Epithelial cell of prostate (primary cell): Measurements from ENCODE around the gene RPL18A.

Experiments used
- DNase-seq: peaks from one replicate; pipeline ENCODE4 v3.0.0-alpha.2; 2011; ENCODE audit warnings: low read depth, low spot score
- H3K27ac ChIP-seq: fragments of 450-650 bp; 2 replicates; pipeline ENCODE4 v1.5.1; 2017; ENCODE audit warnings: mild to moderate bottlenecking

RPL18A gene

GRCh38 chr19:17841371-17841809, 18.3 kb upstream of the RPL18A start:
- DNase-seq: no peak
- H3K27ac ChIP-seq: no peak overlapping the region

DNA sequence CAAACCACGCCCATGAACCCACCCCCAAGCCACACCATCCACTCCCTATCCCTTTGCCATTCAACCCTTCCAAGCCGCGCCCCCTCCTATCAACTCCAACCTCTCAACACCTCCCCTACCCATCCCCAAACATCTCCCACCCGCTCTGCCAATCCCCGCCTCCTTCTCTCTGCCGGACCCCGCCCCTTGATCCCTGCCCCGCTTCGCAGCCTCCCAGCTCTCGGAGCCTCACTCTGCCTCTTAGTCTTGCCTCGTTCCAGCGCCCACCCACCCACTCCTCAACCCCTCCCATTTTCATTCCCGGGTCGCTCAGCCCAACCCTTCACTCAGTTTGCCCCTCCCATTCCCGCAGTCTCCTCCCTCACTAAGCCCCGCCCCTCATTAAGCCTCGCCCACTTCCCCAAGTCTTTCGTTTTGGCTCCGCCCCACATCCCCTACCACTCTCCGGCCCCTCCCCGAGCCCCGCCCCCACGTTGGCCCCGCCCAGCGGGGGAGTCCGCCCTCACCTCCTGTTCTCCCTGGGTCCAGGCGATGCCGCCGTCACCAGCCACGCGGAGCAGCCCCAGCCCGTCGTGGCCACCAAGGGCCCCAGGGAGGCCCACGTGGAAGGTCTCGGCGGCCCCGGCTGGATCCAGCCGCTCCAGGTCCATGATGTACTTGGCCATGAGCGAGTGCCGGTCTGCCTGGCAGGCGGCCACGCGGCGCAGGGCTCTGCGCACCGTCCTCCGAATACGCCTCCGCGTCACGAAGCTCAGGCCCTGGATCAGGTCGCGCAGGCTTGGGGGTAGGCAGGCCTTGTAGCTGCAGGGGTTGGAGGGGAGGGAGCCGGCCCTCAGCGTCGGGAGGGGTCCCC, 17.7 kb upstream of the RPL18A start:
- DNase-seq: peak; percentile 34
- no peak overlapping the region for H3K27ac ChIP-seq

DNA sequence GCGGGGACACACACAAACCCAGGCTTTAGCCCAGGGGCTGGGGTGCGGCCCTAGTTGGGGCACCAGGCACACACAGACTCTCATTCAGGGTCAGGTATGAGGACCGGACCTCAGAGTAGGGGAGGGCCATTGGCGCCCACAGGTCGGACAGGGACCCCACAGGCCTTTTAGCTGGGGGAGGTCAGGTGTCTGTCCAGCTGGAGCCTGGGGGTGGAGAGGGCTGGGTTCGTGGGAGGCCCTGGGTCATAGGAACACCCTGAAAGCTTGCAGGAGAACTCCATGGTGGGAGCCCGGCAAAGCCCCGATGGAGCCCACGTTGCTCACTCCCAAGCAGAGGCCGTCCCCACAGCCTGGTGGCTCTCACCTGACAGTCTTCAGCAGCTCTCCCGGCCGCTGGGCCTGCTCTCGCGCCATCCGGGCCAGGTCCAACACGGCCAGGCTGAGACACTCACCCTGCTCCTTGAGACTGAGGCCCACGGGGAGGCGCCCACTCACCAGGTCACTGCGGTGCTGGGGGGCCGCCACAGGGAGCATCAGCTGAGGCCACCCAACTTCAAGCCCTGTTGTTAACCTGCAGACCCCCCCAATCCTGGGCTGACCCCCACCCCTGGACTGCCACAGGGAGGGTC, 16.9 kb upstream of the RPL18A start:
- no peak overlapping the region for H3K27ac ChIP-seq
- DNase-seq: no peak

DNA sequence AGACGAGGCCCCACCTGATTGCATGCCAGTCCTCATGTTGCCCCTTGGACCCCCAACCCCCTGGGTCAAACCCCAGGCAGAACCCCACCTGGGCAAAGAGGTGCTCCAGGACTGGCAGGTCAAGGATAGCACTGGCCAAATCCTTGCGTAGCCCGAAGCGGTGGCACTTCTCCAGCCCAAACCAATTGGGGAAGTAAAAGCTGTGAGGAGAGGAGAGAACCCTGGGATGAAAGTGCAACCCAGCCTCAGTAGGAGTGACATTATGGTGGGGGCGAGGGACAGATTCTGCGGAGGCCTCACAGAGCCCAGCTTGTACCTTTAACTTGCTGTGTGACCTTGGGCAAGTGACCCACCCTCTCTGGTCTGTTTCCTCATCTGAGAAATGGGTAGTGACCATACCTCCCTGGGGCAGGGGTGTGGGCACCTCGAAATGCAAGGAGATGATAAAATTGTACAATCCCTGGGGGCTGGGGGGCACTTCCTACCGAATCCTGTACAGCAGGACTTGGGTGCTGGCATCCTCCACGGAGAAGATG, 16.4 kb upstream of the RPL18A start:
- no peak for DNase-seq
- no peak overlapping the region for H3K27ac ChIP-seq

DNA sequence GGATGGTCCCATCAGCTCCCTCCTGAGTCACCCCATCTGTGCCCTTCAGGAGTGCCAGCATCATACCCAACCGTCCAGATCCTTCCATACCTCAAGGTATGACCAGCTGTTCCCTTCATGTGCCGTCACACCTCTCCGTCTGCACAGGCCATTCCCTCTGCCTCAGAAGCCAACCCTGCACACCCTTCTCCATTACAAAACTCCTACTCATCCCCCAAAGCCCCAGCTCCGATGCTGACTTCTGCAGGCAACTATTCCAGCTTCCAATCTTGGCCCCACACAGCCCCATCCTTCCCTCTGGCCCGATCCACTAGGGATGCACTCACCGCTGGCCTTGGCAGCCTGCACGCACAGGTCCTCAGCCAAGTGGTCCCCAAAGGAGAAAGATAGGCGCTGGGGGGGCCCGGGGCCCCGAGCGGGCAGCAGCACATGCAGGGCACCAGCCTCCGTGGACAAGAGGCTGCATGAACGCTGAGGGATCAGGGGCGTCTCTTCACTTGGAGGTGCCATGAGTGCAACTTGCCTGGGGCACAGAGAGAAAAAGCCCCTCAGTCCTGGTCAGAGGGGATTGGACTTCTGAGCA, 15.7 kb upstream of the RPL18A start:
- DNase-seq: no peak
- no peak overlapping the region for H3K27ac ChIP-seq

DNA sequence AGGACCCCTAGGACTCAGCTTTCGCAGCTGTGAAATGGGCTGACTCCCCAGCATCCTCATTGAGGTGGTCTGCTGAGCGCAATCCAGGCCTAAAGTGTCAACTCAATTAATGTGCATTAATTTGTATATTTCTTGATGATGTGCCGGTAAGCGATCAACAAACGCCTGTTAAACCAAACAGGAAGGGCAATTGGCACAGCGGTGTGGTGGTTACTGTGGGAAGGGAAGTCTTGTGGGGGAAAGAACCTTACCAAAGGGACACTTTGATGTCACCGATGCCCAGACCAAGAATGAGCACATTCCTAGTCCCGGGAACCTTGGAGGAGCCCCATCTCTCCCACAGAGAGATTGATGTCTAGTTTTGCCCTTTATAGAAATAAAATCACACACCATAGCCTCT, 13.6 kb upstream of the RPL18A start:
- no peak for DNase-seq
- H3K27ac ChIP-seq: no peak overlapping the region

DNA sequence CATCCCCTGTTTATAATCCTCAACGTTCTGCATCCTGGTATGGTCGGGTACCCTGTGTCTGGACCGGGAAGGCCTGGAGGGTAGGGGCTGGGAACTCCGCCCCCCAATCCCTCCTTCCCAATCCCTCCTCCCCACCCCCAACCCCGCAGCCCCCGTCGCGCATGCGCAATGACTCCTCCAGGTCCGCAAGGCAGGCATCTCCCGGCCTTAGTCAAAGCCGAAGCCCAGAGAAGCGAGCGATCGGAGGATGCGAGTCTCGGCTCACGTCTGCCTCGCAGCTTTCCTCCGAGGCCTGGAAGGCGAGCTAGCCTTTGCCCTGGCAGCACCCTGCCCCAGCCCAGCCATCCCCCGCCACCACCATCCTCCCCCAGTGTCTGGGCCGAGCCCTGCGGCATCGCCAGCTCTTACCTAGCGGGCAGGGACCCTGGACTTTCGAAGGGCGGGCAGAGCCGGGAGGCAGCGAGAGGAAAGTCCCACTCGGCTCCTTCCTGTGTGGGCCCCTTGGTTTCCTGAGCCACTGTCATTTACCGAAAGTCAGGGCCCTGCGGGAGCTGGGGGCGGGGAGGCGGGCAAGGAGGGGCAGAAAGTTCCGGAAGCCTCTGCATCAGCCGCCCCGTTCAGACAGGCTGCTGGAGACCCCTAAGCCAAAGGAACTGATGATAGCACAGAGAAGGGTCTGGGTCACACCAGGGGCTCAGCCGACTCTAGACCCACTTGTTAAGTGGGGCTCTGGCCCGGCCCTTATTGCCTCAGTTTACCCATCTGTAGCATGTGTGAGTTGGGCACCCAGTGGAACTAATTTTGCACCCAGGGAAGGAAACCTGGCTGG, 12.0 kb upstream of the RPL18A start, which contains the start of gene JAK3:
Gene JAK3 (minus strand): TSS at position 445 of the 829 bp plus-strand sequence. CDS start 3,565 bp downstream, outside the sequence.
- H3K27ac ChIP-seq: peak within 1 kb of the TSS; percentile 70
- DNase-seq: no peak

GRCh38 chr19:17848595-17849292, 11.0 kb upstream of the RPL18A start:
- H3K27ac ChIP-seq: peak overlapping the region; percentile 70

DNA sequence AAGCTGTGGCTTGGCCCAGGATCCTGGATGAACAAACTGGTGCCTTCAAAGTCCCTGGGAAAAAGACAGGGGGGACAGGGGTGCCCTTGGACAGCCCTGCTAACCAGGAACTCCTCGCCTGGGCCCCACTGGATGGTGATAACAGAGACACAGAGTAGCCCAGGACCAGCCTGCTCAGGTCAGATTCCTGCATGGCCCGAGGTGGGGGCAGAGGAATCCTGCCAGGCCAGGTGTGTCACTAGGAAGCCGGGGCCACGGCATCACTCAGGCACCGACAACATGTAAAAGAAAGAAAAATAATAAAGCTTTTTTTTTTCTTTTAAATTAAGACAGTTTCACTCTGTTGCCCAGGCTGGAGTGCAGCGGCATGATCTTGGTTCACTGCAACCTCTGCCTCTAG, 5.6 kb upstream of the RPL18A start:
- no peak overlapping the region for H3K27ac ChIP-seq
- DNase-seq: no peak

More at GRCh38 chr19:17848595-17849292, 11.0 kb upstream of the RPL18A start:
- DNase-seq: no peak

- H3K27ac ChIP-seq: no peak overlapping the region
- no peak for DNase-seq
These were observed 4.2 kb upstream of the RPL18A start for GRCh38 chr19:17855280-17856152.

- peak overlapping the region; percentile 74 for H3K27ac ChIP-seq
- DNase-seq: no peak
These were observed 752 bp downstream of the RPL18A start for GRCh38 chr19:17860331-17860992.

GRCh38 chr19:17860993-17861360, 1.3 kb downstream of the RPL18A start:
- H3K27ac ChIP-seq: peak overlapping the region; percentile 74
- no peak for DNase-seq

DNA sequence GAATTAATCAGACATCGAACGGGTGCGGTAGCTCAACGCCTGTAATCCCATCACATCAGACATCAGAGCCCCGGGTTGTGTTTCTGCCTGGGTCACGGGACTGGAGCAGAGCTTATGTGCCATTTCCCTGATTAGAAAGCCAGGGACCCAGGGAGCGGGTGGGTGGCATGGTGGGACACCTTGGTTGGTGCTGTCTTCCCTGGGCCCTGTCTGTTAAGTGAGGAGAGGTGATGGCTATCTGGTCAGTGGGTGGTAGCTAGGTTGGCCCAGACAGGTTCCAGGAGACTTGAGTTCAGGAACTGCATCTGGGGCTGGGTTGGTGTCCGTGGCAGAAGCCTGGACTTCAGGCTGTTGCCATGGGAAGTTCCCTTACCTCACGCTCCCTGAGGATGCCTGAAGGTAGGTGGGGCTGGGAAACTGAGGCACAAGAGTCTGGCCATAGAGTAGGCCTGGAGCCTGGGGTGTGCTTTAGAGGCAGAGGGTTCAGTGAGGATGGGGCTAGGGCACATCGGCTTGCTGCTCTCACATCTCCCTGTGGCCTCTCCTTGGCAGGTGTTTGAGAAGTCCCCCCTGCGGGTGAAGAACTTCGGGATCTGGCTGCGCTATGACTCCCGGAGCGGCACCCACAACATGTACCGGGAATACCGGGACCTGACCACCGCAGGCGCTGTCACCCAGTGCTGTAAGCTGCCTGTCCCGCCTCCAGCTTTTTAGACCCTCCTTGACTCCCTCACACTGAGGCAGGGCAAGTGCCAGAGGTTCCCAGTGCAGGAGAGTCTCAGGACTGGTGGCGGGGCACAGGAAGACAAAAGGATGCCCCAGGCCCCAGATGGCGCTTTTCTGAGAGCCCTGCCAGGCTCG, 2.1 kb downstream of the RPL18A start:
- no peak for DNase-seq
- peak overlapping the region; percentile 74 for H3K27ac ChIP-seq

- H3K27ac ChIP-seq: peak overlapping the region; percentile 74
- no peak for DNase-seq
These were observed 3.2 kb downstream of the RPL18A start for GRCh38 chr19:17862711-17863519.

DNA sequence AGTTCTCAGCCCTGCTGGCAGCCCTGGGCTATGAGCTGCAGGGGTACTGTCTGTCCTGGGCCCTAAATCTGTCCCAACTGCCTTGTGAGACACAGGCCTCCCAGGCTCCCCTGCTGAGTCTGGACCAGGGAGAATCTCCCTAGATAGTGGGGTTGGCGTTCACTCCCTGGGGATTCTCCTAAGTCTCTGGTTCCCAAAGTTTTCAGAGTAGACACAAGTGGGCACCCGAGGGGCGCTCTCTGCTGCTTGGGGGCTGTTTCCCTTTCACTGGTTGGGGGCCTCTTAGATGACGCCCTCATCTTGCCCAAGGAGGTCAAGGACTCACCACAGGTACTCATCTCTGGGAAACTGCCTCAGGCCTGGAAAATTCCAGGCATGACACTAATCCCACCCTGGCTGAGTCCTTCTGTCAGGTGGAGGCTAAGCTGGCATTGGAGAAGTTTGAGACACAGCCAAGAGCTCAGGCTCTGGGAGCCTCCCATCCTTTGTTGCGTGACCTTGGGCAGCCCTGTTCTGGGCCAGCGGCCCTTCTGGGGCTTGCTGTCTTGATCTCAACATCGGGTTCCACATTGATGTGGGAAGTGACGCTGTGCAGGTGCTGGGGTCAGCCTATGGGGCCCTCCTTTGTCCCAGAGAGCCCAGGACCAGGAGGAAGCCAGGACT, 3.9 kb downstream of the RPL18A start:
- peak overlapping the region; percentile 74 for H3K27ac ChIP-seq
- DNase-seq: no peak
